Measurements from ENCODE around the gene SLC25A26.

DNA sequence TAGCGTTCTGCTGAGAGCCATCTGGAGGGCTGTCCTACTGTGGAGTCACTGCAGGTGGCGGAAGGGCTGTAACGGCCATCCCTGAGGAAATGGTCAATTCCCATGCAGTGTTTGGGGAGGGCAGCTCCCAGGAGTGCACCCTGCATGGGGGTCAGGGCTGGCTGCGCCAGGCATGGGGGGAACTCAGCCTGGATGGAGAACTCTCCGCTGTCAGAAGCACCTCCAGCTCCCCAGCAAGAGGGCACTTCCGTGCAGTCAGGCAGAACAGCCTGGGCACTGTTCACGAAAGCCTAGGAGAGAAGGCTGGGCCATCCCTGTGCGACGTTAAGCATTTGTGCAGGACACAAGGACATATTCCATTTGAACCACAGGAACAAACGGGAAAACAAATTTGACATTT is 174.8 kb downstream of the SLC25A26 start:
- TF ChIP-seq, protein P1, sequence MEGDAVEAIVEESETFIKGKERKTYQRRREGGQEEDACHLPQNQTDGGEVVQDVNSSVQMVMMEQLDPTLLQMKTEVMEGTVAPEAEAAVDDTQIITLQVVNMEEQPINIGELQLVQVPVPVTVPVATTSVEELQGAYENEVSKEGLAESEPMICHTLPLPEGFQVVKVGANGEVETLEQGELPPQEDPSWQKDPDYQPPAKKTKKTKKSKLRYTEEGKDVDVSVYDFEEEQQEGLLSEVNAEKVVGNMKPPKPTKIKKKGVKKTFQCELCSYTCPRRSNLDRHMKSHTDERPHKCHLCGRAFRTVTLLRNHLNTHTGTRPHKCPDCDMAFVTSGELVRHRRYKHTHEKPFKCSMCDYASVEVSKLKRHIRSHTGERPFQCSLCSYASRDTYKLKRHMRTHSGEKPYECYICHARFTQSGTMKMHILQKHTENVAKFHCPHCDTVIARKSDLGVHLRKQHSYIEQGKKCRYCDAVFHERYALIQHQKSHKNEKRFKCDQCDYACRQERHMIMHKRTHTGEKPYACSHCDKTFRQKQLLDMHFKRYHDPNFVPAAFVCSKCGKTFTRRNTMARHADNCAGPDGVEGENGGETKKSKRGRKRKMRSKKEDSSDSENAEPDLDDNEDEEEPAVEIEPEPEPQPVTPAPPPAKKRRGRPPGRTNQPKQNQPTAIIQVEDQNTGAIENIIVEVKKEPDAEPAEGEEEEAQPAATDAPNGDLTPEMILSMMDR (IDR thresholded peaks at IDR 0.05; ENCODE audit: poor library complexity): no peak
- TF ChIP-seq EZH2 (IDR thresholded peaks at IDR 0.05; ENCODE audit: borderline replicate concordance): no peak
- no peak for TF ChIP-seq EZH2phosphoT487 (IDR thresholded peaks at IDR 0.05; ENCODE audit: low read depth, severe bottlenecking, unreplicated experiment)

Measured in hepatocyte (in vitro differentiated cells).